NCI-H2107 treated with DMSO at 0.1 percent for 48 hours (cell line): ENCODE results near the gene ARRDC2.

ENCODE experiments used
- DNase-seq: peaks from one replicate; lab custom pipeline; 2025; ENCODE audit not compliant: unreplicated experiment; lab: John Stamatoyannopoulos, UW

ARRDC2 gene

GRCh38 chr19:18057557-18057956 lies 49.6 kb downstream of the ARRDC2 start:
- DNase-seq: no peak

GRCh38 chr19:18058208-18059009 lies 50.4 kb downstream of the ARRDC2 start:
- peak; percentile 21 for DNase-seq

- no peak for DNase-seq
These were observed 51.3 kb downstream of the ARRDC2 start for GRCh38 chr19:18059297-18059696.

GRCh38 chr19:18059902-18060301 lies 51.9 kb downstream of the ARRDC2 start:
- DNase-seq: no peak

GRCh38 chr19:18060472-18060871 lies 52.5 kb downstream of the ARRDC2 start:
- DNase-seq: no peak

- DNase-seq: peak; percentile 10
These were observed 54.1 kb downstream of the ARRDC2 start for GRCh38 chr19:18062028-18062427.

GRCh38 chr19:18063463-18063862 lies 55.5 kb downstream of the ARRDC2 start:
- no peak for DNase-seq
